Activated CD4-positive, alpha-beta T cell treated with anti-CD3 and anti-CD28 coated beads, Interleukin-2, amount 50 U/mL, for 24 hours (primary cell): ENCODE measurements around the gene IL20RB.
A peak's percentile ranks its signal among the peaks of the same experiment; 100 is the strongest.

Source experiments
- DNase-seq, 2 donors: peaks; one replicate each; pipeline ENCODE4 v3.0.0-alpha.2; 2020; ENCODE audit warnings: low read depth in 1 of 2, low spot score in 1 of 2

Gene IL20RB

DNA sequence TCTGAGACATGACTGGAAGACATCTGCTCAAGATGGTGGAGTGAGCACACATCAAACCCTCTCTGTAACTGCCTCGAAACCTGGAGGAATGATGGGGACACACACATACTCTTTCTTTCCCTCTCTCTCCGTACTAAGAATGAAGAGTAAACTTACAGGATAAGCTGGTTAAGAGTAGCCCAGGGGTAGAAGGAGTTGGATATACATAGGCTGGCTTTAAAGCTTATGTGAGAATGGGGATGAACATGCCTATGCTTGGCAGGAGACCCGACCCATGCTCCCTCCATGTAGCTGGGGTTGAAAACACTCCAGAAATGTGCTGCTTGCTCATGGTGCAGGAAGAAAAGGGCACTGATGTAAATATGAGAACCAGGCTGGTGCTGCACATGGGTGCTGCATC, 68.9 kb downstream of the IL20RB start:
- DNase-seq, result no peak

DNA sequence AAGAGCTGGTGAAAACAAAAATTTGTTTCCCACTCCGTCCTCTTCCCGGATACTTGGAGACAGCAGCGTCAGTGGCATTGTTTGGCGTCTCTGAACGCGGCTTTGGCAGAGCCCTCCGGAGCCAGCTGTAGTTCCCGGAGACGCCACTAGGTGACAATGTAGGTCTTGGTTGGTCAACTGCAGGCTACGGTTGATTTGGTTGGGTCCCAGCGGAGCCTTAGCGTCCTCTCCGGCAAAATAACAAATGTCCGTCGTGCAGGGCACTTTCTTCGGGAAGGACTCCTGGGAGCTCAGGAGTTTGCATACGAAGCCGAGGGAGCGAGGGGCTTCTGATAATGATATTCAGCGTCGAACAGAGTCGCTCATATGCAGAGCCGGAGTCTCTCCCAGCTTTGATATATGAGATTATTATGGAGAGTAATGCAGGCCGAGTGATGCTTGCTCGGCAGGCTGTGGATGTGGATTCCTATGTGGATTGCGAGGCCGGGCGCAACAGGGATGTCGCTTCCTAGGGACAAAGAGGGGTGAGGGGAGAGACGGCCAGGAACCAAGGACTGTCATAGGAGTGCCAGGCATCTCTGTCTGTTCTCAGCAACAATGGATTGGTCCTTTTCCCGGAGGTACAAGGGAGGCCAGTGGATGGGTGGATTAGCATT, 74.8 kb downstream of the IL20RB start:
- peak; percentile 52 to 73 for DNase-seq

DNA sequence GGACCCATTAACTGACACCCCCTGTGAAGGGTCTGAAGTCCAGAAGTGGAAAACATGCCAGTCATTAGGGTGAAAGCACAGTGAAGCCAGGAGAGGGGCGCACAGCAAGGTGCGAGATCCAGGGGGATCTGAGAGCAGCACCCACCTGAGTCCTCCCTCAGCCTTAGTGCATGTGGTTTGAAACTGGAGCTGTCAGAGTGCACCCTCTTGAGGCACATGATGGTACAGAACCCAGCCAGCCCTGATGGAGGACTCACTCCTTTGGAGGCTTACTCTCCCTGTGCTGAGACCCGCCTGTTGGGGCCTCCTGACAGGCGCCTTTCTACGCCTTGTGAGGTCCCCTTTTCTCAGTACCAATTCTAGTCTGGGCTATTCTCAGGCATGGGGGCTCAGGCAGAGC, 77.8 kb downstream of the IL20RB start:
- no peak for DNase-seq

DNA sequence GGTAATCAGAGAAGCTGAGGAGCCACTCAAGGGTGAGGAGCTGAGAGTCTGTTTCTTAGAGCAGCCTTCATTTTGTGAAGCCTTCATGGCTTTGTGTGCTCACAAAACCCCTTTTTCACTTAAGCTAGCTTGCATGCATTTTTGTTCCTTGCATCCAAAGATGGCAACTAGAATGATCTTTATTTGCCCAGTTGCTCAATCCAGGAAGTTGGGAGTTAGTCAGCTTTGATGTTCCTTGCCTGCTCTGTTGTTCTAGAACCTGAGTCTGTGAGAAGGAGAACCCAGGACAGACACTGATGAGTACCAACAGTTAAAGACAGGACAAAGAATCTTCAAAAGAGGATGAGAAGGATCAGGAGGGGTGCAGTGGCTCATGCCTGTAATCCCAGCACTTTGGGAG, 81.8 kb downstream of the IL20RB start:
- DNase-seq, result no peak

DNA sequence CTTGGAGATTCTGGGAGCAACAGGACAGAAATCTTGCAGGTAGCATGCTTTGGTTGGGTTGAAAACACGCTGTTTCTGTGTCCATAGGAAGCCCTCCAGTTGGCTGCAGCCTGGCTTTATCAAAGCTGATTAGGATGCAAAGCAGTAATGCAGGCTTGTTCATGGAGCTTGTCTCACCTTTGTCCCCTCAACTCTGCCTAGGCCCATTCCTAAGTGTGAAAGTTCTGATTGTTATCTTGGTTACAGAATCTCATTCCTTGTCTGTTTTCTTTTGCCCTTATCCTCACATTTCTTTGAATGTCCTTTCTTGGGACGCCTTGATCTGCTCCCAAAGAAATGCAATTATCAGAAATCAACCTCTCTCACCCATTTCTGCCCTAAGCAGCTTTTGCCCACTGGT, 83.5 kb downstream of the IL20RB start:
- DNase-seq, result no peak

DNA sequence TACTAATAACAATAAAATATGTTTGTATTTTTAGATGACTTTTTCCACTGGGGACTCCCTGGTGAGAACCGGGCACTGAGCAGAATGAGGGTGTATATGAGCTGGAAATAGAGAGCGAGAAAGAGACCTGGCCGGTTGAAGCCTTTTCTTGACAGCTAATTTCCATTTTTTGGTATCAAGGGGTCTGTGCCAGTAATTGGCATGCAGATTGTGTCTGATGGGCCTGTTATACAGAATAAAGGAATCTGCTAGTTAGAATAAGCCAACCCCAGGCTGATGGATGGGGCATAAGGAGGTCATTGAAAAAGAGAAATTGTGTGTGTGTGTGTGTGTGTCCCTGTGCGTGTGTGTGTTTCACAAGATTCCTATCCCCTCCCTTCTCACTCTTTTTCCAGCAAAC, 83.9 kb downstream of the IL20RB start:
- no peak for DNase-seq

DNA sequence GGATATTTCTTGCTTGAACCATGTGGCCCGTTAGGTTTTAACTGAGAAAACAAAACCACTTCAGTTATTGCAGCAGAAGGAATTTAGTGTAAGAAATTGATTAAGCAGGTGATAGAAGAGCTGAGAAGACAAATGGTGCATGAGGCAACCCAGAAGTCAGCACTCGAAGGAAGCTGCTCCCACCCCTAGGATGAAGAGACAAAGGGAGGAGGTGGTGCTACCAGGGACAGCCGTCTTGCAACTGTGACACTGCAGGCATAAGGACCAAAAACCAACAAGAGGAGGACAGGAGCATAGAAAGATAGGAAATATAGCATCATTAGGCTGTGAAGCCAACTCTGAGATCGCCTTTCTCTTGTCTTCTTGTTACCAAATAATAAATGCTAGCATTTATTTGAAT, 89.0 kb downstream of the IL20RB start:
- no peak for DNase-seq

DNA sequence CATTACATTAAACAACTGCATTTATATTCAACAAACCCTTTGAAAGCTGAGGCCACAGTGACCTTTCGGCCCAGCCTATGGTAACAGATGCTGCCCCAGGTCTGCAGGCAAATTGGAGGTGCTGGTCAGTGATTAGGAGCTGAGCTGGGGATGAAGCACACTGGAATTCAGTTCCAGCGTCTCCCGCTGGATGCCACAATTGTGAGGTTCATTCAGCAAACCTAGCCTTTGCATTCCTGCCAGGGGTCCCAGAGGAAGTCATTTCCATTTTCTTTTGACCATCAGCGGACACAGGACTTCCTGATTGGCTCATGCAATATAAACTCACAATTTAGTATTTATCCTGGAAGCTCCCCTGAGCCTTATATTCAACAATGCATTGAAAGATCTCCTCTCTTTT, 89.5 kb downstream of the IL20RB start:
- no peak for DNase-seq

DNA sequence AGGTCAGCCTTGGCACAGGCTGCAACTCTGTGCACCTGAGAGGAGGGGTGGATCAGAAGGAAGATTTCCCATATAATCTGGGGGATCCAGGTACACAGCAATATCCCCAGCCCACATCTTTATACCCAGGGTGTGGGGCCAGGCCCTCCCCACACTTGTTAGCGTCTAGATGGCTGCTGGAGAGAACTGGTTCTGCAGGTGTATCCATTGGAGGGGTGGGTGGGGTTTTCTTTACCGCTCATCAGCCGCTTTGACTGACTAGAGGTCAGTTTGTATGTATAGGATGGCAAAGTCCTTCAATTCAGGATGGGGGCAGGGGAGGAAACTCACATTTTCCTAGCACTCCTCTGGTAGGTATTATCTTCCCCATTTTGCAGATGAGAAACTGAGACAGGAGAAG, 92.5 kb downstream of the IL20RB start:
- no peak for DNase-seq

DNA sequence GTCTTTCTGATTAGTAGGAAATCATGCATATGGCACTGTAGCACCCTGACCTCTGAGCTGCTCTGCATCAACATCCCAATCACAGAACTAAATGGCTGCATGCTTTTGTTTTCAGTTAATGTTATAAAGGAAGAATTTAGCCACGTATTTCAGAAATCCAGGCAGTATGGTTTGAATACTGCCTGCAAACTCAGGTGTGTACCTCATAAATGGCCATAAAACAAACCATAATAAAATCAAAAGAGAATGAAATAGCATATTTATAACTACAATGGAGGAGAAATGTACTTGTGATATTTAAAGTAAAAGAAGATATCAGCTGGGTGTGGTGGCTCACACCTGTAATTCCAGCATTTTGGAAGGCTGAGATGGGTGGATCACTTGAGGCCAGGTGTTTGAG, 94.5 kb downstream of the IL20RB start:
- DNase-seq, result no peak
